IPS-20b (cell line): ENCODE measurements around the gene FOXM1.

Experiments used
- H3K27ac ChIP-seq: one replicate; pipeline ENCODE4 v1.5.1; 2013; ENCODE audit warnings: low read length
- H3K27me3 ChIP-seq: 2 replicates; pipeline ENCODE4 v1.6.1; 2013; ENCODE audit warnings: mild to moderate bottlenecking, low read length, inconsistent platforms; ENCODE audit not compliant: insufficient read depth
- H3K36me3 ChIP-seq: 2 replicates; pipeline ENCODE4 v1.6.1; 2013; ENCODE audit warnings: low read depth, mild to moderate bottlenecking, inconsistent platforms, low read length, moderate library complexity; ENCODE audit not compliant: insufficient read depth
- H3K4me1 ChIP-seq: 2 replicates; pipeline ENCODE4 v1.6.1; 2013; ENCODE audit warnings: mild to moderate bottlenecking, control low read depth, inconsistent platforms, low read length, moderate library complexity; ENCODE audit not compliant: insufficient read depth
- H3K4me3 ChIP-seq: 2 replicates; pipeline ENCODE4 v1.5.1; 2013; ENCODE audit warnings: mild to moderate bottlenecking, low read length, inconsistent platforms
- H3K9ac ChIP-seq: 2 replicates; pipeline ENCODE4 v1.6.1; 2013; ENCODE audit warnings: low read depth, mild to moderate bottlenecking, inconsistent platforms, low read length, moderate library complexity
- H3K9me3 ChIP-seq: 2 replicates; pipeline ENCODE4 v1.6.1; 2013; ENCODE audit warnings: mild to moderate bottlenecking, low read depth, low read length, inconsistent platforms; ENCODE audit not compliant: insufficient read depth

FOXM1 gene

DNA sequence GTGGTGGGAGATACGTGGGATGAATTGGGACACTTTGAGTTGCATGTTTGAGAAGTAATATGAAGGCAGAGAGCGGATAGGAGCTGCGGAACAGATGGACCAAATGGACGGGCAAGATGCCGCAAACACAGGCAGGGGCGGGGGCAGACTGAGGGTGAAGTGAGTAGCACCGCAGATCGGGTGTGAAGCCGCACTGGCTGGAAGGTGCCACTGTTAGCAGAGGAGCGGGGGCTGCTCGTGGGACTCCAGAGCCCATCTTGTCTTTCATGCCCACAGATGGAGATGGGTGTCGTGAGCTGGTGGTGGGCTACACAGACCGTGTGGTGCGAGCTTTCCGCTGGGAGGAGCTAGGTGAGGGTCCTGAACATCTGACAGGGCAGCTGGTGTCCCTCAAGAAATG lies 57.2 kb downstream of the FOXM1 start:
- peaks cover 75% of the 10 kb centered on the region for H3K36me3 ChIP-seq

GRCh38 chr12:2813214-2814185 lies 63.5 kb downstream of the FOXM1 start:
- peaks cover 19% of the 10 kb centered on the region for H3K36me3 ChIP-seq
- H3K27ac ChIP-seq = peak overlapping the region; percentile 86
- H3K27me3 ChIP-seq = no peaks in the 10 kb centered on the region
- peaks cover 3% of the 10 kb centered on the region; the same call in 1 of the 2 replicates for H3K4me1 ChIP-seq
- H3K9me3 ChIP-seq = no peaks in the 10 kb centered on the region
- H3K9ac ChIP-seq = peak overlapping the region; percentile 98; the same call in 1 of the 2 replicates
- peak overlapping the region; percentile 93 for H3K4me3 ChIP-seq

More for the DNA sequence above, 57.2 kb downstream of the FOXM1 start:
- no peaks in the 10 kb centered on the region for H3K9me3 ChIP-seq
- H3K27me3 ChIP-seq = no peaks in the 10 kb centered on the region
- peak overlapping the region; percentile 41; the same call in 1 of the 2 replicates for H3K9ac ChIP-seq
- H3K4me1 ChIP-seq = peaks cover 6% of the 10 kb centered on the region; the same call in 1 of the 2 replicates
- H3K4me3 ChIP-seq = no peak overlapping the region
- H3K27ac ChIP-seq = no peak overlapping the region

- peaks cover 3% of the 10 kb centered on the region; the same call in 1 of the 2 replicates for H3K4me1 ChIP-seq
- no peaks in the 10 kb centered on the region for H3K9me3 ChIP-seq
- H3K27ac ChIP-seq = peak within 1 kb of the TSS; percentile 86
- H3K36me3 ChIP-seq = peaks cover 9% of the 10 kb centered on the region
- H3K9ac ChIP-seq = peak within 1 kb of the TSS; percentile 98
- peak within 1 kb of the TSS; percentile 93 for H3K4me3 ChIP-seq
- no peaks in the 10 kb centered on the region for H3K27me3 ChIP-seq
Measured at GRCh38 chr12:2812290-2813213, 64.4 kb downstream of the FOXM1 start, which contains the start of gene ITFG2. TSS of gene ITFG2 (plus strand) at chr12:2812668. CDS start at chr12:2812761, 93 bp downstream.

DNA sequence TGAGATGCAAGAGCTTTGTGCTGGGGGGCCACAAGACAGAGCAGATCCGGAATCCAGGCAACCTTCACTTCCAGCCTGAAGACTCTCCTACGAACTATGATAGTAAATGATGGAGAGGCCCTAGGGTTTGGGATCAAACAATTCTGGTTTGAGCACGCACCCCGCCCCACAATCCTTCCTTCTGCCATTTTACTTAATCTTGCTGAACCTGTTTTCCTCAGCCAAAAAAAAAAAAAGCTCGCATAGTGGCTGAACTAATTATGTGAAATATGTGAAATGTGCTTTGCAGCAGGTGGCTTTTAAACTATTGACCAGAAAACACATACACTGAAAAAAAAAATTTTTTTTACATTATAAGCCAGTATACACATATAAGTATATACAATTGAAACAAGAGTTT lies 65.2 kb downstream of the FOXM1 start:
- H3K27ac ChIP-seq = no peak overlapping the region
- no peak overlapping the region; the same call in 1 of the 2 replicates for H3K9ac ChIP-seq
- H3K4me1 ChIP-seq = peaks cover 3% of the 10 kb centered on the region; the same call in 1 of the 2 replicates
- no peaks in the 10 kb centered on the region for H3K27me3 ChIP-seq
- peaks cover 2% of the 10 kb centered on the region for H3K36me3 ChIP-seq
- no peaks in the 10 kb centered on the region for H3K9me3 ChIP-seq
- peak overlapping the region; percentile 93 for H3K4me3 ChIP-seq
